Neural progenitor cell (in vitro differentiated cells): ENCODE measurements around the gene RPL7A. TPM values are rescaled to one million over a fixed set of nuclear protein-coding genes. Genes with fewer than 3 reads are reported as not detected.

Experiments
- DNase-seq: peaks from one replicate; pipeline ENCODE4 v3.0.0-alpha.2; 2016; ENCODE audit warnings: low spot score
- H2AFZ ChIP-seq: fragments of 200-600 bp; sonication (generic); replicated peaks from 2 replicates; pipeline ENCODE4 v1.6.1; 2016; ENCODE audit warnings: antibody characterized with exemption
- H3F3A ChIP-seq: fragments of 200-600 bp; sonication (generic); 2 replicates; pipeline ENCODE4 v1.6.1; 2016; ENCODE audit warnings: antibody characterized with exemption, low read depth
- H3K27ac ChIP-seq: fragments of 200-600 bp; sonication (generic); 2 replicates; pipeline ENCODE4 v1.5.1; 2016; ENCODE audit warnings: mild to moderate bottlenecking
- H3K27me3 ChIP-seq: fragments of 200-600 bp; sonication (generic); 2 replicates; pipeline ENCODE4 v1.6.1; 2016; ENCODE audit warnings: mild to moderate bottlenecking, moderate library complexity
- H3K36me3 ChIP-seq: fragments of 200-600 bp; sonication (generic); 2 replicates; pipeline ENCODE4 v1.5.1; 2016
- H3K4me1 ChIP-seq: fragments of 200-600 bp; sonication (generic); 2 replicates; pipeline ENCODE4 v1.6.1; 2016; ENCODE audit warnings: mixed run types
- H3K4me2 ChIP-seq: fragments of 200-600 bp; sonication (generic); 2 replicates; pipeline ENCODE4 v1.6.1; 2016
- H3K4me3 ChIP-seq: fragments of 200-600 bp; sonication (generic); 2 replicates; pipeline ENCODE4 v1.5.1; 2016
- H3K79me2 ChIP-seq: fragments of 200-600 bp; sonication (generic); 2 replicates; pipeline ENCODE4 v1.6.1; 2016; ENCODE audit warnings: low read depth
- H3K9ac ChIP-seq: fragments of 200-600 bp; sonication (generic); 2 replicates; pipeline ENCODE4 v1.6.1; 2016
- H3K9me3 ChIP-seq: fragments of 200-600 bp; sonication (generic); 2 replicates; pipeline ENCODE4 v1.5.1; 2016; ENCODE audit warnings: low read depth
- H4K20me1 ChIP-seq: fragments of 200-600 bp; sonication (generic); 2 replicates; pipeline ENCODE4 v1.6.1; 2016; ENCODE audit warnings: low read depth
- H3K27ac Mint-ChIP-seq: 3 replicates; pipeline ENCODE4 v1.8.0; 2021; ENCODE audit warnings: mixed read lengths
- H3K27me3 Mint-ChIP-seq: 2 replicates; pipeline ENCODE4 v1.8.0; 2022; ENCODE audit warnings: low read depth, mild to moderate bottlenecking, inconsistent platforms, moderate library complexity, mixed read lengths; ENCODE audit not compliant: insufficient read depth
- H3K36me3 Mint-ChIP-seq: 3 replicates; pipeline ENCODE4 v1.8.0; 2021; ENCODE audit warnings: mixed read lengths
- H3K4me1 Mint-ChIP-seq: 3 replicates; pipeline ENCODE4 v1.8.0; 2021; ENCODE audit warnings: mixed read lengths
- H3K4me3 Mint-ChIP-seq: 3 replicates; pipeline ENCODE4 v1.8.0; 2021; ENCODE audit warnings: mild to moderate bottlenecking, moderate library complexity, mixed read lengths
- H3K9me3 Mint-ChIP-seq: 3 replicates; pipeline ENCODE4 v1.8.0; 2020; ENCODE audit warnings: mixed read lengths
- CTCF ChIP-seq: fragments of 200-600 bp; sonication (generic); IDR thresholded peaks from 2 replicates; pipeline ENCODE4 v1.5.1; 2017; ENCODE audit warnings: antibody characterized with exemption, mild to moderate bottlenecking
- EZH2 ChIP-seq: fragments of 200-600 bp; sonication (generic); IDR thresholded peaks from 2 replicates; pipeline ENCODE4 v1.6.1; 2017; ENCODE audit warnings: antibody characterized with exemption, mild to moderate bottlenecking, moderate library complexity
- EZH2phosphoT487 ChIP-seq: fragments of 200-600 bp; sonication (generic); IDR thresholded peaks from 2 replicates; pipeline ENCODE4 v1.6.1; 2017; ENCODE audit warnings: antibody characterized with exemption
- total RNA-seq: library from RNA; depleted of rRNA; stranded (reverse); fragments of >200 nt; gene quantifications from 2 replicates; pipeline ENCODE4 v1.2.3, GENCODE V29; 2015; ENCODE audit warnings: low replicate concordance

Gene RPL7A
- total RNA-seq, 1 donor from 2014 or later: 3,449 TPM

- no peak overlapping the region for H3K27ac ChIP-seq
- Mint-ChIP-seq H3K4me3 (no peak overlapping the region), H3K9me3 (no peaks in the 10 kb centered on the region), H3K36me3 (peaks cover 29% of the 10 kb centered on the region), H3K27ac (no peak overlapping the region), H3K27me3 (peaks cover 8% of the 10 kb centered on the region), H3K4me1 (peaks cover 8% of the 10 kb centered on the region)
- no peaks in the 10 kb centered on the region for H3K4me1 ChIP-seq
- H3K27me3 ChIP-seq: no peaks in the 10 kb centered on the region
- H3K36me3 ChIP-seq: no peaks in the 10 kb centered on the region
- TF ChIP-seq EZH2: no peak
- TF ChIP-seq EZH2phosphoT487: no peak
- no peak for TF ChIP-seq CTCF
- H3K9me3 ChIP-seq: no peaks in the 10 kb centered on the region
- H3K79me2 ChIP-seq: peaks cover 57% of the 10 kb centered on the region
- H3K9ac ChIP-seq: no peak overlapping the region
- no peak overlapping the region for H3K4me3 ChIP-seq
- no peak overlapping the region for H2AFZ ChIP-seq
- peaks cover under 1% of the 10 kb centered on the region for H3F3A ChIP-seq
- peaks cover 67% of the 10 kb centered on the region for H4K20me1 ChIP-seq
- DNase-seq: no peak
- H3K4me2 ChIP-seq: no peak overlapping the region
Measured at GRCh38 chr9:133366435-133366834, 18.4 kb downstream of the RPL7A start.

DNA sequence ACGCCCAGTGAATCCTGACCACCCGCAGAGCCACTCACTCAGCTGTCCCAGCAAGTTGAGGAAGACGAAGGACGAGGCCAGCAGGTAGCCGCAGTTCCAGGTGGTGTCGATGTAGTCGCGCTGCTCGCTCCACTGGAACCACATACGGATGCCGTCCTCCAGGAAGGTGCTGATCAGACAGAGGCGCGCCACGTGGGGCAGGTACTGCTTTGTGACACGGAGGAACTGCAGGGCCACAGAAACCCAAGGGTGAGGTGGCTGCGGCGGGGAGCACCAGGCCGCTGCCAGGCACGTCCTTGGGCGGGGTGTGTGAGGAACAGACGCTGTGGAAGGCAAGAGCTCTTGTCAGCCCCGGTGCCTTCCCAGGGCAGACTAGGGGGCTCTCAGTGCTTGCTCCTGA, 19.2 kb downstream of the RPL7A start:
- H3K79me2 ChIP-seq: peaks cover 65% of the 10 kb centered on the region
- no peak overlapping the region for H3K4me3 ChIP-seq
- Mint-ChIP-seq H3K4me1 (peaks cover 8% of the 10 kb centered on the region), H3K9me3 (no peaks in the 10 kb centered on the region), H3K4me3 (peak overlapping the region; percentile 38), H3K27ac (no peak overlapping the region), H3K36me3 (peaks cover 21% of the 10 kb centered on the region), H3K27me3 (peaks cover 8% of the 10 kb centered on the region)
- H3K27me3 ChIP-seq: no peaks in the 10 kb centered on the region
- no peak overlapping the region for H3K27ac ChIP-seq
- no peak overlapping the region for H3K4me2 ChIP-seq
- H2AFZ ChIP-seq: no peak overlapping the region
- peaks cover 72% of the 10 kb centered on the region for H4K20me1 ChIP-seq
- H3K9me3 ChIP-seq: no peaks in the 10 kb centered on the region
- no peaks in the 10 kb centered on the region for H3F3A ChIP-seq
- DNase-seq: no peak
- TF ChIP-seq EZH2 (no peak), CTCF (no peak), EZH2phosphoT487 (no peak)
- no peak overlapping the region for H3K9ac ChIP-seq
- no peaks in the 10 kb centered on the region for H3K36me3 ChIP-seq
- no peaks in the 10 kb centered on the region for H3K4me1 ChIP-seq

DNA sequence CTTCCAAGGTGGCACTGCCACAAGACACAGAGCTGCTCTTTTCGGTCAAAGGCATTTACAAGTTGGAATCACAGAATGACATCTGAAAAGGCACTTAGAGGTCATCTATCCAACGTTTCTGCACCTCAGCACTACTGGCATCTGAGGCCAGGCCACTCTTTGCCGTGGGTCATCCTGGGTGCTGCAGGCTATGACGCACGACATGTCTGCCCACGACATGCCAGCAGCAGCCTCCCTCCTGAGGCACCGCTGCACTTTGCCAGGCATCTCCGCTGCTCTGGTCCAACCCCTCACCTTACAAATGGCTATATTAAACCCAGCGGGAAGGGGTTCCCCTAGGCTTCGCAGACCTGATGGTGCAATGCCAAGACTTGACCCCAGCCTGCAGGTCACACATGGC, 19.8 kb downstream of the RPL7A start:
- no peaks in the 10 kb centered on the region for H3K4me1 ChIP-seq
- no peak overlapping the region for H2AFZ ChIP-seq
- no peaks in the 10 kb centered on the region for H3K36me3 ChIP-seq
- H3K27ac Mint-ChIP-seq: no peak overlapping the region
- peaks cover 8% of the 10 kb centered on the region for H3K27me3 Mint-ChIP-seq
- peaks cover 8% of the 10 kb centered on the region for H3K4me1 Mint-ChIP-seq
- no peak overlapping the region for H3K4me3 Mint-ChIP-seq
- TF ChIP-seq EZH2 (no peak), EZH2phosphoT487 (no peak), CTCF (no peak)
- no peaks in the 10 kb centered on the region for H3K9me3 ChIP-seq
- DNase-seq: no peak
- H3F3A ChIP-seq: no peaks in the 10 kb centered on the region
- H3K79me2 ChIP-seq: peaks cover 70% of the 10 kb centered on the region
- H3K36me3 Mint-ChIP-seq: peaks cover 20% of the 10 kb centered on the region
- no peaks in the 10 kb centered on the region for H3K27me3 ChIP-seq
- peaks cover 78% of the 10 kb centered on the region for H4K20me1 ChIP-seq
- no peak overlapping the region for H3K4me2 ChIP-seq
- H3K4me3 ChIP-seq: no peak overlapping the region
- no peaks in the 10 kb centered on the region for H3K9me3 Mint-ChIP-seq
- H3K27ac ChIP-seq: no peak overlapping the region
- H3K9ac ChIP-seq: no peak overlapping the region
